ENCODE measurements around the gene ARNT2.

Gene ARNT2

DNA sequence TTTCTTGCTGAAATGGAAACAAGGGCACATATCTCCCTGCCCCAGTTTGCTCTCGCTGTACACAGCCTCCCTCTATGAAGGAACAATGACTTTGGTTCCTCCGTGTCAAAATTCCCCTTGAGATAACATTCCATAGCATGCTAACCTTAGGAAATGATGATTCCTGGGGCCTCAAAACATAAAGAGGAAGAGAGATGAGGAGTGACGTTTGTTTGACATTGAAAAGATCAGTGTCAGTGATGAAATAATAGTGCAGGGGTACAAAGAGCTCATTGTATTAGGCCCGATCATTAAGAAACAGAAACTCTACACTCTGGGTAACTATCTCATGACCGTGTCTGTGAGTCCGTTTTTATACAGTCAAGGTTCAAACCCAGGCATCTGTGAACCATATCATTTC lies 55.2 kb downstream of the ARNT2 start:
- in situ Hi-C loops (cut with MboI; ENCODE audit: low pct_unique_long_range_greater_than_20kb, low sequenced_read_pairs, unreplicated experiment): loop anchor here (10.0 kb wide), 2 partner anchors 305 to 515 kb away; no protein-coding TSS in a partner anchor
- TF ChIP-seq, protein P1, sequence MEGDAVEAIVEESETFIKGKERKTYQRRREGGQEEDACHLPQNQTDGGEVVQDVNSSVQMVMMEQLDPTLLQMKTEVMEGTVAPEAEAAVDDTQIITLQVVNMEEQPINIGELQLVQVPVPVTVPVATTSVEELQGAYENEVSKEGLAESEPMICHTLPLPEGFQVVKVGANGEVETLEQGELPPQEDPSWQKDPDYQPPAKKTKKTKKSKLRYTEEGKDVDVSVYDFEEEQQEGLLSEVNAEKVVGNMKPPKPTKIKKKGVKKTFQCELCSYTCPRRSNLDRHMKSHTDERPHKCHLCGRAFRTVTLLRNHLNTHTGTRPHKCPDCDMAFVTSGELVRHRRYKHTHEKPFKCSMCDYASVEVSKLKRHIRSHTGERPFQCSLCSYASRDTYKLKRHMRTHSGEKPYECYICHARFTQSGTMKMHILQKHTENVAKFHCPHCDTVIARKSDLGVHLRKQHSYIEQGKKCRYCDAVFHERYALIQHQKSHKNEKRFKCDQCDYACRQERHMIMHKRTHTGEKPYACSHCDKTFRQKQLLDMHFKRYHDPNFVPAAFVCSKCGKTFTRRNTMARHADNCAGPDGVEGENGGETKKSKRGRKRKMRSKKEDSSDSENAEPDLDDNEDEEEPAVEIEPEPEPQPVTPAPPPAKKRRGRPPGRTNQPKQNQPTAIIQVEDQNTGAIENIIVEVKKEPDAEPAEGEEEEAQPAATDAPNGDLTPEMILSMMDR (IDR thresholded peaks at IDR 0.05; ENCODE audit: extremely low read depth, insufficient read depth, missing control alignments): no peak

GRCh38 chr15:80459818-80460217 lies 55.6 kb downstream of the ARNT2 start:
- in situ Hi-C loops (cut with MboI; ENCODE audit: low pct_unique_long_range_greater_than_20kb, low sequenced_read_pairs, unreplicated experiment): loop anchor here (10.0 kb wide), 2 partner anchors 305 to 515 kb away; no protein-coding TSS in a partner anchor
- TF ChIP-seq, protein P1 (IDR thresholded peaks at IDR 0.05; ENCODE audit: extremely low read depth, insufficient read depth, missing control alignments): no peak

More for the DNA sequence above, 55.2 kb downstream of the ARNT2 start:
- no peak for DNase-seq (ENCODE audit: low spot score)

GRCh38 chr15:80461356-80462095 lies 57.3 kb downstream of the ARNT2 start:
- DNase-seq (ENCODE audit: low spot score): no peak
- TF ChIP-seq, protein P1 (IDR thresholded peaks at IDR 0.05; ENCODE audit: extremely low read depth, insufficient read depth, missing control alignments): no peak

More at GRCh38 chr15:80459818-80460217, 55.6 kb downstream of the ARNT2 start:
- DNase-seq (ENCODE audit: low spot score): no peak

DNA sequence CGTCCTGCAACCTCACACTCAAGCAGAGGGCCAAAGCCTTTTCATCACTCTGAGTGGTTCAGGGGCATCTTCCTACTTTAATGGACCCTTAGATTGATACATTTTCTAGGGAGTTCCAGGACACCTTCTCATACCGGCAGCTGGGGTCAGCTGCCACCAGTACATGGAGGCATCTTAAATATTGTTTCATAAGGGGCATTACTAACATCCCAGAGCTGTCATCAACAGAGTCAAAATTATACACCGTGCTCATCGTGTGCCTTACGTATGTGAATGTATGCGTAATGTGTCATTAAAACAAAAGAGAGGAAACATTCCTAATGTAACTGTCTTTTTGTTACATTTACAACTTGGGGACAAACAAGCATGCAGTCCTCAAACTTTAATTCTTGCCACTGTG lies 57.9 kb downstream of the ARNT2 start:
- TF ChIP-seq, protein P1 (IDR thresholded peaks at IDR 0.05; ENCODE audit: extremely low read depth, insufficient read depth, missing control alignments): no peak
- in situ Hi-C loops (cut with MboI; ENCODE audit: low pct_unique_long_range_greater_than_20kb, low sequenced_read_pairs, unreplicated experiment): no loop called here

More at GRCh38 chr15:80461356-80462095, 57.3 kb downstream of the ARNT2 start:
- in situ Hi-C loops (cut with MboI; ENCODE audit: low pct_unique_long_range_greater_than_20kb, low sequenced_read_pairs, unreplicated experiment): no loop called here

DNA sequence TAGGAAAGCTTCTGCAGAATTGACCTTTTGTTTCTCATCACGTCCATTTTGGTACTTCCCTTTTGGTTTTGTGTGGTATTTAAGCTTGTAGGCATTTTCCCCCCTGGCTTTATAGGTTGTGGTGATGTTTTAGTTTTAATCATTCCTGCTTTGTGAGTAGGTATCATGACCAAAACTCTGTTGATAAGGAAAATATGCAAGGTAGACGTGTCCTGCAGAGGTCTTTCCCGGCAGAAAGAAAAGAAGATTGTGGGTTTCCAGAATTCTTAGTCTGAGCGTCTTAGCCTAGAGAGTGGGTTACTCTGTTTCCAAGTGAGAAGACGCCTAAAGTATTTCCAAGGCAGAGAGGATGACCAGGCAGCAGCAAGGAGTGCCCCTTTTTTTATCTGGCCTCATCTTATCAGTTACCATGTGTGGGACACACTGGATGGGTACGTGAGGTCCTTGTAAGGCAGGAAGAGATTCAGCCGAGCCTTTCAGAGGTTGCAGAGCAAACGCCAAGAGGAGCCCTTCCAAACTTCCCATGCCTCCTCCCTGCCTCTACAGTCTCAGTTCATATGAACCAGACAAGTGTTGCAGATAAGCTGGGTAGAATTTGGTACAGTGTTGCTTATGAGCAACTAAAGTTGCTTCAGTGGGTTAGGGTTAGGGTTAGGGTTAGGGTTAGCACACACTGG lies 58.8 kb downstream of the ARNT2 start:
- TF ChIP-seq, protein P1 (IDR thresholded peaks at IDR 0.05; ENCODE audit: extremely low read depth, insufficient read depth, missing control alignments): no peak
- in situ Hi-C loops (cut with MboI; ENCODE audit: low pct_unique_long_range_greater_than_20kb, low sequenced_read_pairs, unreplicated experiment): no loop called here
- DNase-seq (ENCODE audit: low spot score): no peak

More for the DNA sequence above, 57.9 kb downstream of the ARNT2 start:
- no peak for DNase-seq (ENCODE audit: low spot score)

- in situ Hi-C loops (cut with MboI; ENCODE audit: low pct_unique_long_range_greater_than_20kb, low sequenced_read_pairs, unreplicated experiment): no loop called here
- TF ChIP-seq, protein P1 (IDR thresholded peaks at IDR 0.05; ENCODE audit: extremely low read depth, insufficient read depth, missing control alignments): no peak
- no peak for DNase-seq (ENCODE audit: low spot score)
Observed at GRCh38 chr15:80464951-80465625, 60.9 kb downstream of the ARNT2 start.
